HCT116 (cell line): Measurements from ENCODE around the gene HSD17B3. TPM values are rescaled to one million over a fixed set of nuclear protein-coding genes. Genes with fewer than 3 reads are reported as not detected.

Experiments
- total RNA-seq: library from RNA; stranded (reverse); gene quantifications from one replicate; pipeline ENCODE4 v1.2.1, GENCODE V29; 2021; ENCODE audit not compliant: unreplicated experiment

The HSD17B3 gene
- total RNA-seq, 1 experiment from 2014 or later: 0.37 TPM

Other genes with a start within 250 kb of the HSD17B3 start
- gene SLC35D2, start 81.5 kb upstream of the HSD17B3 start, total RNA-seq: 32.5 TPM
- 18.1 TPM for gene ZNF367, start 116.2 kb upstream of the HSD17B3 start, total RNA-seq
- 21.0 TPM for gene HABP4, start 148.0 kb upstream of the HSD17B3 start, total RNA-seq